K562 (cell line): Measurements from ENCODE around the gene UBE2E1. TPM values are rescaled to one million over a fixed set of nuclear protein-coding genes. Genes with fewer than 3 reads are reported as not detected.

Experiments used
- ATF7 ChIP-seq: fragments of 450-650 bp; IDR thresholded peaks from 2 replicates; pipeline ENCODE4 v1.7.1; 2014; ENCODE audit warnings: mild to moderate bottlenecking, moderate library complexity
- BDP1 ChIP-seq: IDR thresholded peaks from 3 replicates; pipeline ENCODE4 v1.6.1; 2011; ENCODE audit not compliant: insufficient read length, insufficient read depth
- BRF1 ChIP-seq: IDR thresholded peaks from 3 replicates; pipeline ENCODE4 v1.6.1; 2011; ENCODE audit warnings: borderline replicate concordance, mild to moderate bottlenecking; ENCODE audit not compliant: insufficient read length; ENCODE audit errors: extremely low read depth
- CHD2 ChIP-seq: IDR thresholded peaks from 2 replicates; pipeline ENCODE4 v1.6.1; 2011; ENCODE audit warnings: low read depth, low read length
- CREM ChIP-seq: IDR thresholded peaks from 2 replicates; pipeline ENCODE4 v1.6.1; 2014; ENCODE audit warnings: antibody characterized with exemption, low read depth
- FOS ChIP-seq: IDR thresholded peaks from 3 replicates; pipeline ENCODE4 v1.6.1; 2011; ENCODE audit not compliant: insufficient read length; ENCODE audit errors: extremely low read depth
- FOXA3 ChIP-seq, 2 experiments: fragments of 450-650 bp in 1 of 2; sonication (generic) in 1 of 2; formaldehyde crosslinking; IDR thresholded peaks in 1 of 2; conservative IDR thresholded peaks in 1 of 2; 2 replicates each; pipeline versions ENCODE4 v1.4.0 to v1.8.0; 2020 to 2022; ENCODE audit warnings: mild to moderate bottlenecking in 2 of 2, missing genetic modification reagents in 1 of 2
- MCM2 ChIP-seq: fragments of 450-650 bp; IDR thresholded peaks from 2 replicates; pipeline ENCODE4 v1.6.1; 2017; ENCODE audit warnings: low read depth, mild to moderate bottlenecking
- PHTF2 ChIP-seq: fragments of 250-450 bp; sonication (Bioruptor Pico); IDR thresholded peaks from 2 replicates; pipeline ENCODE4 v1.5.0; 2021; ENCODE audit warnings: mild to moderate bottlenecking
- RBM34 ChIP-seq: fragments of 200-400 bp; formaldehyde crosslinking; IDR thresholded peaks from 2 replicates; pipeline ENCODE4 v1.6.1; 2018; ENCODE audit warnings: low read length, borderline replicate concordance; ENCODE audit not compliant: insufficient read depth
- SMAD2 ChIP-seq: fragments of 150-350 bp; IDR thresholded peaks from 2 replicates; pipeline ENCODE4 v1.6.1; 2014; ENCODE audit warnings: low read depth, mild to moderate bottlenecking, low read length
- SMARCC2 ChIP-seq: fragments of 450-650 bp; IDR thresholded peaks from 2 replicates; pipeline ENCODE4 v1.6.1; 2017; ENCODE audit warnings: antibody characterized with exemption, moderate library complexity, mild to moderate bottlenecking, low read depth
- STAT5A ChIP-seq: IDR thresholded peaks from 2 replicates; pipeline ENCODE4 v1.6.1; 2012; ENCODE audit warnings: low read length, inconsistent platforms, borderline replicate concordance
- TAL1 ChIP-seq: fragments of 450-650 bp; IDR thresholded peaks from 2 replicates; pipeline ENCODE4 v1.6.1; 2016; ENCODE audit warnings: mild to moderate bottlenecking
- ZNF224 ChIP-seq: sonication (generic); formaldehyde crosslinking; IDR thresholded peaks from 2 replicates; pipeline ENCODE4 v1.8.0; 2022; ENCODE audit warnings: mild to moderate bottlenecking, missing genetic modification reagents
- ZNF780A ChIP-seq: fragments of 250-450 bp; sonication (Bioruptor Pico); IDR thresholded peaks from 2 replicates; pipeline ENCODE4 v1.5.0; 2021; ENCODE audit warnings: mild to moderate bottlenecking
- polyA plus RNA-seq, 8 experiments: library from polyadenylated mRNA; depleted of rRNA in 4 of 8; stranded (reverse) in 5 of 8; unstranded in 3 of 8; fragments of >200 nt; fragmentation: Nextera tagmentation in 2 of 8; fragmentation: Illumina TruSeq in 1 of 8; extraction: Ambion mirVana in 2 of 8; extraction: Trizol in 1 of 8; gene quantifications; 2 replicates each; pipeline versions ENCODE4 v1.2.1 to v1.2.3, GENCODE V29; 2011 to 2014; ENCODE audit warnings: inconsistent platforms in 1 of 8, missing spikeins in 1 of 8
- total RNA-seq, 7 experiments: library from RNA; depleted of rRNA in 6 of 7; stranded (reverse); fragments of >200 nt in 6 of 7; fragmentation: Illumina TruSeq in 2 of 7; extraction: Trizol in 2 of 7; gene quantifications; 2 replicates each; pipeline versions ENCODE4 v1.2.1 to v1.2.3, GENCODE V29; 2011 to 2021; ENCODE audit warnings: low replicate concordance in 1 of 7
- TF ChIP-seq, protein P1 (sequence below): IDR thresholded peaks from 2 replicates; pipeline ENCODE4 v1.6.1; 2014; ENCODE audit warnings: antibody characterized with exemption
- TF ChIP-seq, protein P2 (sequence below), 2 experiments: fragments of 450-650 bp; conservative IDR thresholded peaks; 2 replicates each; pipeline ENCODE4 v1.6.1; 2017; ENCODE audit warnings: mild to moderate bottlenecking in 2 of 2, moderate library complexity in 2 of 2
- TF ChIP-seq, protein P3 (sequence below): fragments of 450-650 bp; formaldehyde crosslinking; IDR thresholded peaks from 2 replicates; pipeline ENCODE4 v1.4.0; 2020; ENCODE audit warnings: mild to moderate bottlenecking, mixed read lengths
- TF ChIP-seq, protein P4 (sequence below), 3 experiments: fragments of 200-800 bp in 1 of 3; sonication (Bioruptor generic) in 1 of 3; sonication (generic) in 1 of 3; formaldehyde crosslinking in 1 of 3; IDR thresholded peaks; 2 replicates each; pipeline versions ENCODE4 v1.6.1 to v1.8.0; 2016 to 2022; ENCODE audit warnings: mild to moderate bottlenecking in 2 of 3, missing compliant biosample characterization in 2 of 3, missing genetic modification characterization in 2 of 3, missing genetic modification reagents in 1 of 3
- TF ChIP-seq, protein P5 (sequence below): sonication (generic); formaldehyde crosslinking; IDR thresholded peaks from 2 replicates; pipeline ENCODE4 v1.8.1; 2022; ENCODE audit warnings: missing genetic modification reagents

Gene UBE2E1
- total and polyA plus RNA-seq, 9 of the 15 experiments (the other 6 are each of a cell fraction or from before 2014, with no cell fraction given) = 54.4 to 294 (median 165) TPM

DNA sequence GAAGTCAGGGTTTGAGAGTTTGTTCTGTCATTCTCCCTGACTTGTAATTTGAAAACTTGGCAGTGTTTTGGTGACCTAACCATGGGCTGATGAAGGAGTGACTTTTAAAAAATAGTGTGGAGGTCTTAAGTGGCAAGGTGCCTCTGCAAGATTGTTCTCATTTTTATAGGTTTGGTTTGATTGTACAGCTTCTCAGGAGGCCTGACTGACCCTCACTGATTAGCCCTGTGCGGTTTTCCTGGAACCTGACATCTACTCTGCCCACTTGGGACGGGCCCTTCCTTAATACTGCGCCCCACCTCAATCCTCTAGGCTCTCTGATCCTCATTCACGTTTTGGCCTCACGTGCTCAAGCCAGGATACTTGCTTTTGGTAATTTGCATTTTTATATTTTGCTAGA lies 2.8 kb downstream of the UBE2E1 start (continued):
- TF ChIP-seq MCM2 (no peak), CREM (peak; percentile 35; the same call in 1 of the 2 replicates), BDP1 (no peak), FOXA3 (CRISPR knock-in tag; conservative IDR thresholded peaks at IDR 0.05 in 1 of 2, IDR thresholded peaks at IDR 0.05 in 1 of 2) (peak; percentile 6 to 77; a peak in 1 of 4 replicates), CHD2 (no peak), SMAD2 (no peak), RBM34 (no peak), SMARCC2 (peak; percentile 29; the same call in 1 of the 2 replicates), ZNF224 (CRISPR knock-in tag) (no peak), TAL1 (peak; percentile 91), STAT5A (peak; percentile 97), PHTF2 (CRISPR knock-in tag) (no peak), ZNF780A (no peak), ATF7 (peak; percentile 53; the same call in 1 of the 2 replicates), FOS (no peak), BRF1 (no peak)
- TF ChIP-seq, protein P1, sequence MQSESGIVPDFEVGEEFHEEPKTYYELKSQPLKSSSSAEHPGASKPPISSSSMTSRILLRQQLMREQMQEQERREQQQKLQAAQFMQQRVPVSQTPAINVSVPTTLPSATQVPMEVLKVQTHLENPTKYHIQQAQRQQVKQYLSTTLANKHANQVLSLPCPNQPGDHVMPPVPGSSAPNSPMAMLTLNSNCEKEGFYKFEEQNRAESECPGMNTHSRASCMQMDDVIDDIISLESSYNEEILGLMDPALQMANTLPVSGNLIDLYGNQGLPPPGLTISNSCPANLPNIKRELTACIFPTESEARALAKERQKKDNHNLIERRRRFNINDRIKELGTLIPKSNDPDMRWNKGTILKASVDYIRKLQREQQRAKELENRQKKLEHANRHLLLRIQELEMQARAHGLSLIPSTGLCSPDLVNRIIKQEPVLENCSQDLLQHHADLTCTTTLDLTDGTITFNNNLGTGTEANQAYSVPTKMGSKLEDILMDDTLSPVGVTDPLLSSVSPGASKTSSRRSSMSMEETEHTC = peak; percentile 15; the same call in 1 of the 2 replicates
- TF ChIP-seq, protein P2, sequence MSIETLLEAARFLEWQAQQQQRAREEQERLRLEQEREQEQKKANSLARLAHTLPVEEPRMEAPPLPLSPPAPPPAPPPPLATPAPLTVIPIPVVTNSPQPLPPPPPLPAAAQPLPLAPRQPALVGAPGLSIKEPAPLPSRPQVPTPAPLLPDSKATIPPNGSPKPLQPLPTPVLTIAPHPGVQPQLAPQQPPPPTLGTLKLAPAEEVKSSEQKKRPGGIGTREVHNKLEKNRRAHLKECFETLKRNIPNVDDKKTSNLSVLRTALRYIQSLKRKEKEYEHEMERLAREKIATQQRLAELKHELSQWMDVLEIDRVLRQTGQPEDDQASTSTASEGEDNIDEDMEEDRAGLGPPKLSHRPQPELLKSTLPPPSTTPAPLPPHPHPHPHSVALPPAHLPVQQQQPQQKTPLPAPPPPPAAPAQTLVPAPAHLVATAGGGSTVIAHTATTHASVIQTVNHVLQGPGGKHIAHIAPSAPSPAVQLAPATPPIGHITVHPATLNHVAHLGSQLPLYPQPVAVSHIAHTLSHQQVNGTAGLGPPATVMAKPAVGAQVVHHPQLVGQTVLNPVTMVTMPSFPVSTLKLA (conservative IDR thresholded peaks at IDR 0.05) = peak in 1 of 2 experiments; percentile 66; a peak in 2 of 4 replicates
- TF ChIP-seq, protein P3, sequence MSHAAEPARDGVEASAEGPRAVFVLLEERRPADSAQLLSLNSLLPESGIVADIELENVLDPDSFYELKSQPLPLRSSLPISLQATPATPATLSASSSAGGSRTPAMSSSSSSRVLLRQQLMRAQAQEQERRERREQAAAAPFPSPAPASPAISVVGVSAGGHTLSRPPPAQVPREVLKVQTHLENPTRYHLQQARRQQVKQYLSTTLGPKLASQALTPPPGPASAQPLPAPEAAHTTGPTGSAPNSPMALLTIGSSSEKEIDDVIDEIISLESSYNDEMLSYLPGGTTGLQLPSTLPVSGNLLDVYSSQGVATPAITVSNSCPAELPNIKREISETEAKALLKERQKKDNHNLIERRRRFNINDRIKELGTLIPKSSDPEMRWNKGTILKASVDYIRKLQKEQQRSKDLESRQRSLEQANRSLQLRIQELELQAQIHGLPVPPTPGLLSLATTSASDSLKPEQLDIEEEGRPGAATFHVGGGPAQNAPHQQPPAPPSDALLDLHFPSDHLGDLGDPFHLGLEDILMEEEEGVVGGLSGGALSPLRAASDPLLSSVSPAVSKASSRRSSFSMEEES (CRISPR knock-in tag) = no peak
- TF ChIP-seq, protein P4, sequence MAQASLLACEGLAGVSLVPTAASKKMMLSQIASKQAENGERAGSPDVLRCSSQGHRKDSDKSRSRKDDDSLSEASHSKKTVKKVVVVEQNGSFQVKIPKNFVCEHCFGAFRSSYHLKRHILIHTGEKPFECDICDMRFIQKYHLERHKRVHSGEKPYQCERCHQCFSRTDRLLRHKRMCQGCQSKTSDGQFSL (CRISPR knock-in tag; IDR thresholded peaks at IDR 0.05) = no peak
- TF ChIP-seq, protein P4 (tag; IDR thresholded peaks at IDR 0.05) = no peak
- TF ChIP-seq, protein P5, sequence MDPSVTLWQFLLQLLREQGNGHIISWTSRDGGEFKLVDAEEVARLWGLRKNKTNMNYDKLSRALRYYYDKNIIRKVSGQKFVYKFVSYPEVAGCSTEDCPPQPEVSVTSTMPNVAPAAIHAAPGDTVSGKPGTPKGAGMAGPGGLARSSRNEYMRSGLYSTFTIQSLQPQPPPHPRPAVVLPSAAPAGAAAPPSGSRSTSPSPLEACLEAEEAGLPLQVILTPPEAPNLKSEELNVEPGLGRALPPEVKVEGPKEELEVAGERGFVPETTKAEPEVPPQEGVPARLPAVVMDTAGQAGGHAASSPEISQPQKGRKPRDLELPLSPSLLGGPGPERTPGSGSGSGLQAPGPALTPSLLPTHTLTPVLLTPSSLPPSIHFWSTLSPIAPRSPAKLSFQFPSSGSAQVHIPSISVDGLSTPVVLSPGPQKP (CRISPR knock-in tag) = no peak
